Calu3 (cell line): ENCODE data around the gene ANKRD1. TPM values are rescaled to one million over a fixed set of nuclear protein-coding genes. Genes with fewer than 3 reads are reported as not detected.

Experiments
- BruUV-seq: library from RNA; stranded (reverse); fragments of 400-500 nt; replicated peaks from 2 replicates; lab custom pipeline; 2021; lab: Mats Ljungman, UMichigan
- CTCF ChIA-PET: fragments of 300-600 bp; sonication (Branson Sonifier 250); formaldehyde crosslinking; loops from one replicate; lab custom pipeline; 2022; ENCODE audit warnings: antibody characterized with exemption; lab: Charles Lee
- DNase-seq: peaks from one replicate; pipeline ENCODE4 v3.0.0; 2022
- H3K27ac Mint-ChIP-seq: one replicate; pipeline ENCODE4 v1.8.0; 2022; ENCODE audit warnings: mixed read lengths; ENCODE audit not compliant: unreplicated experiment
- H3K27me3 Mint-ChIP-seq: one replicate; pipeline ENCODE4 v1.8.0; 2022; ENCODE audit warnings: mixed read lengths; ENCODE audit not compliant: unreplicated experiment
- H3K36me3 Mint-ChIP-seq: one replicate; pipeline ENCODE4 v1.8.0; 2022; ENCODE audit warnings: mild to moderate bottlenecking, moderate library complexity, mixed read lengths; ENCODE audit not compliant: insufficient read depth, unreplicated experiment
- H3K4me1 Mint-ChIP-seq: one replicate; pipeline ENCODE4 v1.8.0; 2022; ENCODE audit warnings: mild to moderate bottlenecking, low read depth, mixed read lengths; ENCODE audit not compliant: unreplicated experiment
- H3K4me3 Mint-ChIP-seq: one replicate; pipeline ENCODE4 v1.8.0; 2022; ENCODE audit warnings: mild to moderate bottlenecking, low read depth, moderate library complexity, mixed read lengths; ENCODE audit not compliant: unreplicated experiment
- H3K9me3 Mint-ChIP-seq: one replicate; pipeline ENCODE4 v1.8.0; 2022; ENCODE audit warnings: low read depth, mixed read lengths; ENCODE audit not compliant: unreplicated experiment
- CTCF ChIP-seq: fragments of 200-600 bp; IDR thresholded peaks from one replicate; pipeline ENCODE4 v1.8.0; 2022; ENCODE audit warnings: antibody characterized with exemption; ENCODE audit not compliant: unreplicated experiment
- intact Hi-C: fragments of 100-400 bp; cut with micrococcal nuclease; formaldehyde crosslinking; loops from one replicate; pipeline ENCODE4 v1.10.0; 2022; ENCODE audit not compliant: unreplicated experiment
- total RNA-seq: library from RNA; stranded (reverse); gene quantifications from 2 replicates; pipeline ENCODE4 v1.2.3, GENCODE V29; 2022

ANKRD1 gene
- total RNA-seq, 1 experiment from 2014 or later, result 6.2 TPM

GRCh38 chr10:90893190-90893589, 27.7 kb downstream of the ANKRD1 start:
- intact Hi-C loops, result no loop called here
- no peaks in the 10 kb centered on the region for H3K9me3 Mint-ChIP-seq
- DNase-seq, result no peak
- H3K27ac Mint-ChIP-seq, result peak overlapping the region; percentile 56
- H3K27me3 Mint-ChIP-seq, result no peaks in the 10 kb centered on the region
- TF ChIP-seq CTCF, result no peak
- no peak overlapping the region for H3K4me3 Mint-ChIP-seq
- H3K36me3 Mint-ChIP-seq, result no peaks in the 10 kb centered on the region
- CTCF ChIA-PET, result interaction anchor here (0.7 kb wide), 1 partner anchor 166 kb away, joined by 3 read pairs; no protein-coding TSS in a partner anchor
- no peaks in the 10 kb centered on the region for H3K4me1 Mint-ChIP-seq
- BruUV-seq, result no TSS peak

- Mint-ChIP-seq H3K4me1 (no peaks in the 10 kb centered on the region), H3K4me3 (no peak overlapping the region), H3K27ac (no peak overlapping the region), H3K36me3 (peaks cover 7% of the 10 kb centered on the region), H3K27me3 (no peaks in the 10 kb centered on the region), H3K9me3 (no peaks in the 10 kb centered on the region)
- intact Hi-C loops, result no loop called here
- CTCF ChIA-PET, result no interaction called here
- no peak for TF ChIP-seq CTCF
- BruUV-seq, result no TSS peak
- DNase-seq, result no peak
Observed at GRCh38 chr10:90890347-90890746, 30.5 kb downstream of the ANKRD1 start.

- CTCF ChIA-PET, result interaction anchor here (0.7 kb wide), 1 partner anchor 295 kb away, joined by 7 read pairs; no protein-coding TSS in a partner anchor
- Mint-ChIP-seq H3K4me1 (no peaks in the 10 kb centered on the region), H3K9me3 (no peaks in the 10 kb centered on the region), H3K36me3 (peaks cover 7% of the 10 kb centered on the region), H3K27me3 (no peaks in the 10 kb centered on the region), H3K27ac (no peak overlapping the region), H3K4me3 (no peak overlapping the region)
- no TSS peak for BruUV-seq
- intact Hi-C loops, result loop anchor here (10.0 kb wide), 2 partner anchors 365 to 485 kb away; no protein-coding TSS in a partner anchor
- no peak for DNase-seq
- no peak for TF ChIP-seq CTCF
Observed at GRCh38 chr10:90889636-90890035, 31.3 kb downstream of the ANKRD1 start.

- DNase-seq, result no peak
- Mint-ChIP-seq H3K27ac (no peak overlapping the region), H3K27me3 (no peaks in the 10 kb centered on the region), H3K9me3 (no peaks in the 10 kb centered on the region), H3K36me3 (peaks cover 7% of the 10 kb centered on the region), H3K4me1 (no peaks in the 10 kb centered on the region), H3K4me3 (no peak overlapping the region)
- intact Hi-C loops, result loop anchor here (10.0 kb wide), 2 partner anchors 366 to 486 kb away; no protein-coding TSS in a partner anchor
- CTCF ChIA-PET, result interaction anchor here (0.7 kb wide), 1 partner anchor 17 kb away, joined by 3 read pairs; the partner anchor contains the start of gene RPP30
- BruUV-seq, result no TSS peak
- no peak for TF ChIP-seq CTCF
Observed at GRCh38 chr10:90888387-90888786, 32.5 kb downstream of the ANKRD1 start.
